ENCODE data around the gene AGAP2. TPM values are rescaled to one million over a fixed set of nuclear protein-coding genes. Genes with fewer than 3 reads are reported as not detected.

Gene AGAP2
- total and polyA plus RNA-seq, 2 of the 13 experiments (the other 11 are each of a cell fraction or from before 2014, with no cell fraction given), result 0.38 to 0.45 TPM

GRCh38 chr12:57771873-57772428 lies 33.4 kb upstream of the AGAP2 start, which contains the start of gene METTL1 (continued):
- TF ChIP-seq BCL6 (CRISPR knock-in tag; IDR thresholded peaks at IDR 0.05) (peak; percentile 8; the same call in 1 of the 2 replicates), USF2 (IDR thresholded peaks at IDR 0.05; ENCODE audit: low read depth, low read length) (no peak), USF2 (CRISPR knock-in tag; IDR thresholded peaks at IDR 0.05; ENCODE audit: borderline replicate concordance) (peak; percentile 58; the same call in 1 of the 2 replicates), FOXJ3 (CRISPR knock-in tag; IDR thresholded peaks at IDR 0.05; ENCODE audit: borderline replicate concordance) (no peak), ZNF382 (CRISPR knock-in tag; IDR thresholded peaks at IDR 0.05; ENCODE audit: borderline replicate concordance) (no peak), MXD1 (CRISPR knock-in tag; IDR thresholded peaks at IDR 0.05) (peak; percentile 99; the same call in 1 of the 2 replicates), ZBTB26 (CRISPR knock-in tag; IDR thresholded peaks at IDR 0.05; ENCODE audit: borderline replicate concordance) (peak; percentile 44), KAT7 (CRISPR knock-in tag; IDR thresholded peaks at IDR 0.05; ENCODE audit: borderline replicate concordance) (no peak), MEIS1 (CRISPR knock-in tag; IDR thresholded peaks at IDR 0.05; ENCODE audit: borderline replicate concordance) (peak; percentile 57; the same call in 1 of the 2 replicates), ZNF646 (CRISPR knock-in tag; IDR thresholded peaks at IDR 0.05) (no peak), ZKSCAN1 (IDR thresholded peaks at IDR 0.05; ENCODE audit: low read length) (0 out of 2 replicates have a peak, but pooled peaks have one; percentile 36), CAMTA2 (CRISPR knock-in tag; IDR thresholded peaks at IDR 0.05; ENCODE audit: borderline replicate concordance) (no peak), SKI (IDR thresholded peaks at IDR 0.05; ENCODE audit: partially characterized antibody) (peak; percentile 55), PRDM4 (CRISPR knock-in tag; IDR thresholded peaks at IDR 0.05; ENCODE audit: borderline replicate concordance) (peak; percentile 44; the same call in 1 of the 2 replicates)
